Lung (tissue), 16 donors: ENCODE results near the gene GPR4. TPM values are rescaled to one million over a fixed set of nuclear protein-coding genes. Genes with fewer than 3 reads are reported as not detected.

Source experiments
- ATAC-seq: fragments of 200-7000 bp; cut with Tn5 transposase; one replicate; pipeline ENCODE4 v1.9.1; 2020; ENCODE audit warnings: moderate number of reproducible peaks; ENCODE audit not compliant: insufficient read depth, low FRiP score
- DNase-seq, 3 donors: peaks; one replicate each; pipeline ENCODE4 v3.0.0-alpha.2; 2013 to 2017
- H3K27ac ChIP-seq, 2 donors: one replicate each; pipeline ENCODE4 v1.5.1; 2013; ENCODE audit warnings: mild to moderate bottlenecking in 2 of 2, moderate library complexity in 2 of 2, control low read depth in 1 of 2, inconsistent platforms in 1 of 2, low read depth in 1 of 2, low read length in 1 of 2
- H3K27me3 ChIP-seq, 3 donors: one replicate each; pipeline ENCODE4 v1.5.1; 2013; ENCODE audit warnings: low read length in 2 of 3; ENCODE audit not compliant: control insufficient read depth in 3 of 3, insufficient read depth in 3 of 3
- H3K36me3 ChIP-seq, 4 donors: one replicate each; pipeline ENCODE4 v1.5.1; 2013; ENCODE audit warnings: low read length in 4 of 4, mild to moderate bottlenecking in 1 of 4, moderate library complexity in 1 of 4; ENCODE audit not compliant: control insufficient read depth in 4 of 4, insufficient read depth in 4 of 4
- H3K4me1 ChIP-seq, 5 donors: one replicate each; pipeline ENCODE4 v1.5.1; 2013; ENCODE audit warnings: low read length in 5 of 5, mild to moderate bottlenecking in 2 of 5, moderate library complexity in 1 of 5; ENCODE audit not compliant: control insufficient read depth in 5 of 5, insufficient read depth in 5 of 5
- H3K4me3 ChIP-seq: one replicate; pipeline ENCODE4 v1.5.1; 2013; ENCODE audit warnings: mild to moderate bottlenecking, control low read depth, moderate library complexity
- H3K9ac ChIP-seq, 2 donors: one replicate each; pipeline ENCODE4 v1.5.1; 2013; ENCODE audit warnings: low read length in 2 of 2, control low read depth in 1 of 2; ENCODE audit not compliant: insufficient read depth in 1 of 2
- H3K9me3 ChIP-seq, 4 donors: one replicate each; pipeline ENCODE4 v1.5.1; 2013; ENCODE audit warnings: low read length in 3 of 4, mild to moderate bottlenecking in 1 of 4, moderate library complexity in 1 of 4; ENCODE audit not compliant: control insufficient read depth in 4 of 4, insufficient read depth in 3 of 4
- WGBS, 2 donors: extraction: QIAGEN DNeasy Blood & Tissue Kit; methylation state at CpG; one replicate each; pipeline ENCODE4 v1.1.7; 2013; 5-methylcytosine and 5-hydroxymethylcytosine counted together
- long read RNA-seq, 5 donors: transcript quantifications; one replicate each; lab custom pipeline, GENCODE V29; 2026
- polyA plus RNA-seq, 2 donors: library from polyadenylated mRNA; stranded (reverse); fragments of 200-250 nt; gene quantifications; one replicate each; pipeline ENCODE4 v1.2.1, GENCODE V29; 2013
- total RNA-seq, 2 donors: library from RNA; depleted of rRNA in 1 of 2; stranded (reverse); fragments of >200 nt in 1 of 2; gene quantifications; one replicate each; pipeline ENCODE4 v1.2.1, GENCODE V29; 2014 to 2021
- TF ChIP-seq, protein P1 (sequence below): IDR thresholded peaks from 2 replicates; pipeline ENCODE4 v1.5.1; 2012; ENCODE audit warnings: mild to moderate bottlenecking; ENCODE audit errors: control extremely low read depth, extremely low read depth
- donor health status: control.
- donor health status: control.
- donor health status: Bipolar disorder and iron deficiency.
- donor health status: healthy.
- donor health status: DM: yes; HTN: yes; CAD: no.

GPR4 gene
- total RNA-seq (10 to 100 TPM in 1 of 2 donors, 1 to 10 TPM in 1; 1.3 to 11.0 TPM), polyA plus RNA-seq (10 to 100 TPM; 12.6 to 12.8 TPM)
- long read RNA-seq, donor 1, partial matches to known transcripts, result 0 of 1 reads
- long read RNA-seq, donor 1, other reads (novel, unspliced or antisense), result 0 of 1 reads
- long read RNA-seq, donor 2, result 0 reads
- long read RNA-seq, donor 3, result 0 reads
- long read RNA-seq, donor 4, result 0 reads
- long read RNA-seq, donor 5, partial matches to known transcripts, result 0 of 2 reads
- long read RNA-seq, donor 5, other reads (novel, unspliced or antisense), result 0 of 2 reads

DNA sequence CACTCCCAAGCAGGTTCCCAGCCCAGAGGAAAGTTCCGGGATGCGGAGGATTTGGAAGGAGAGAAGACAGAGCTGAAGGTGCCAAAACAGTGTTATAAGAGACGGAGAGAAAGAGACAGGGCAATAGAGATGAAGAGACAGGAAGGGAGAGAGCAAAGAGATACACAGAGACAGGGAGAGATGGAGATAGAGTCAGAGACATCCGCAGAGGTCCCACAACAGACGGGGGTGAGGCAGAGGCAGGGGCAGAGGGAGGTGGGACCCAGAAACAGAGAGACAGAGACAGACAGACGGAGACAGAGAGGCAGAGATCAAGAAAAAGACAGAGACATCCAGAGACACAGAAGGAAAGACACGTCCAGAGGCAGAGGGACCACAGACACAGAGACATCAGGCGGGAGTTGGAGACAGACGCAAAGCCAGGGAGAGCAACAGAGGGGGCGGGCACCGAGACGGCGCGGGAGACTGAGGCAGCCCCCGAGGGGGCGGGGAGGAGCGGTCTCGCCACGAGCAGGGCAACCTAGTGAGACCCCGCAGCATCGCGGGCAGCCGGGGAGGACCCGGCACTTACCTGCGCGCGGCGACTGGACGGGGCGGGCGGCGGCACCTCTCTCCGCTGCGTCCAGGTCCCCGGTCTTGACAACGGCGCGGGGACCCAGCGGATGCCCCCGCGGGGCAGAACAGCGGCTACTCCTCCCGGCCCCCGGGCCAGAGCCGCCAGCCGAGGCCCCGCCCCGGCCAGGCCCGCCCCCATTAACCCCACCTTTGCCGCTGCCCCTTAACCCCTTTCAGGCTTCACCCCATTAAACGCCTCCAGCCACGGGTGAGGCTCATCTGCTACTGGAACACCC is at the start of gene GPR4:
Gene GPR4, minus strand, starts transcription at position 689 of the 851 bp plus-strand sequence. CDS start 10,346 bp downstream, outside the sequence.
- Histone ChIP-seq H3K9me3 (no peaks in the 10 kb centered on the region), H3K27ac (peak within 1 kb of the TSS; percentile 24 to 60), H3K27me3 (peaks cover 0 to 64% (median 51%) of the 10 kb centered on the region in 3 donors), H3K9ac (no peak within 1 kb of the TSS), H3K36me3 (no peaks in the 10 kb centered on the region), H3K4me3 (peak within 1 kb of the TSS; percentile 71), H3K4me1 (peaks cover 0 to 2% (median under 1%) of the 10 kb centered on the region in 5 donors)
- TF ChIP-seq, protein P1, sequence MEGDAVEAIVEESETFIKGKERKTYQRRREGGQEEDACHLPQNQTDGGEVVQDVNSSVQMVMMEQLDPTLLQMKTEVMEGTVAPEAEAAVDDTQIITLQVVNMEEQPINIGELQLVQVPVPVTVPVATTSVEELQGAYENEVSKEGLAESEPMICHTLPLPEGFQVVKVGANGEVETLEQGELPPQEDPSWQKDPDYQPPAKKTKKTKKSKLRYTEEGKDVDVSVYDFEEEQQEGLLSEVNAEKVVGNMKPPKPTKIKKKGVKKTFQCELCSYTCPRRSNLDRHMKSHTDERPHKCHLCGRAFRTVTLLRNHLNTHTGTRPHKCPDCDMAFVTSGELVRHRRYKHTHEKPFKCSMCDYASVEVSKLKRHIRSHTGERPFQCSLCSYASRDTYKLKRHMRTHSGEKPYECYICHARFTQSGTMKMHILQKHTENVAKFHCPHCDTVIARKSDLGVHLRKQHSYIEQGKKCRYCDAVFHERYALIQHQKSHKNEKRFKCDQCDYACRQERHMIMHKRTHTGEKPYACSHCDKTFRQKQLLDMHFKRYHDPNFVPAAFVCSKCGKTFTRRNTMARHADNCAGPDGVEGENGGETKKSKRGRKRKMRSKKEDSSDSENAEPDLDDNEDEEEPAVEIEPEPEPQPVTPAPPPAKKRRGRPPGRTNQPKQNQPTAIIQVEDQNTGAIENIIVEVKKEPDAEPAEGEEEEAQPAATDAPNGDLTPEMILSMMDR, result no peak
- DNase-seq (peak; percentile 13 to 37 (median 35)), ATAC-seq (peak; percentile 45)
- 2 to 4% methylated on average over 27 to 52 of the region's 52 CpGs for WGBS, 2 donors

DNA sequence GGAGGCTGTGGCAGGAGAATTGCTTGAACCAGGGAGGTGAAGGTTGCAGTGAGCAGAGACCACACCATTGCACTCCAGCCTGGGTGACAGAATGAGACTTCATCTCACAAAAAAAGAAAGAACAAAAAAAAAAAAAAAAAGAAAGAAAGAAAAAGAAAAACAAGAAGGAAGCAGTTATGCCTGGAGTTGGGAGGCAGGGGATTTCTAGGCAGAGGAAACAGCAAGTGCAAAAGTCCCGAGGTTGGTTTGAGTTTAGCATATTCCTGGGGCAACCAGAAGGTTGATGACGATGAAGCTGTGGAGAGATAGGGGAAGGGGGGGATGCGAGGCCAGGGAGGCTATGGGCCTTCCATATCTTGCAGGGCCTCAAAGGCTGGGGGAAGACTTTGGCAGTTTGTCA is 48.7 kb upstream of the GPR4 start:
- TF ChIP-seq, protein P1, result no peak
- Histone ChIP-seq H3K27ac (no peak overlapping the region), H3K27me3 (peaks cover 0 to 9% (median 0%) of the 10 kb centered on the region in 3 donors), H3K4me1 (peaks cover 0 to 5% (median 0%) of the 10 kb centered on the region in 5 donors), H3K4me3 (no peak overlapping the region), H3K9ac (no peak overlapping the region), H3K9me3 (no peaks in the 10 kb centered on the region), H3K36me3 (no peaks in the 10 kb centered on the region)
- WGBS, 2 donors, result 54 to 61% methylated on average over 3 of the region's 3 CpGs
- DNase-seq (no peak), ATAC-seq (no peak)

DNA sequence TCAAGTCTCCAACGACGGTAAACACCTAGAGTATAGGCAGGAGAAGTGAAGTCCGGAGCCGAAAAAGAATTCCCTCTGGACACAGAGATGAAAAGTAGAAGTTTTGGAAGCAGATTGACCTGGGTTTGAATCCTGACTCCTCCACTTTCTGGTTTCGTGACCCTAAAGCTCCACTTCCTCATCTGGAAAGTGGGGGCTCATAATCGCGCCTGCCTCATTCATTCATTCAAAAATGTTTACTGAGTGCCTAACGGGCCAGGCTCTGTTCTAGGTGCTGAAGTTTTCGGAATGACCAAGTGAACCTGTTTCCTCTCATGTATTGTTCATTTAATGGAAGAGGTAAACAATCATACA is 44.3 kb upstream of the GPR4 start:
- TF ChIP-seq, protein P1, result no peak
- H3K4me1 ChIP-seq, result peaks cover 0 to 16% (median 0%) of the 10 kb centered on the region in 5 donors
- no peak overlapping the region for H3K4me3 ChIP-seq
- no peaks in the 10 kb centered on the region for H3K36me3 ChIP-seq
- 8 to 12% methylated on average over 9 of the region's 9 CpGs for WGBS, 2 donors
- H3K27ac ChIP-seq, result no peak overlapping the region
- no peak for DNase-seq
- no peak for ATAC-seq
- no peak overlapping the region for H3K9ac ChIP-seq
- no peaks in the 10 kb centered on the region for H3K9me3 ChIP-seq
- H3K27me3 ChIP-seq, result peaks cover 0 to 19% (median 18%) of the 10 kb centered on the region in 3 donors
